OCI-LY1 (cell line): Measurements from ENCODE around the gene ZNF738.

Experiments used
- H2AFZ ChIP-seq: fragments of 200-600 bp; sonication (generic), shearing (Covaris generic); 2 replicates; pipeline ENCODE4 v1.6.0; 2014; ENCODE audit warnings: antibody characterized with exemption, mild to moderate bottlenecking, low read length
- H3F3A ChIP-seq: fragments of 200-600 bp; sonication (generic), shearing (Covaris generic); 2 replicates; pipeline ENCODE4 v1.6.0; 2014; ENCODE audit warnings: mild to moderate bottlenecking, antibody characterized with exemption, low read length, moderate library complexity; ENCODE audit not compliant: insufficient read depth
- H3K27ac ChIP-seq: fragments of 200-600 bp; sonication (generic); 2 replicates; pipeline ENCODE4 v1.5.1; 2014; ENCODE audit warnings: low read length, mixed run types, mild to moderate bottlenecking, low read depth; ENCODE audit not compliant: poor library complexity, severe bottlenecking
- H3K27me3 ChIP-seq: fragments of 200-600 bp; sonication (generic); 2 replicates; pipeline ENCODE4 v1.6.0; 2014; ENCODE audit warnings: antibody characterized with exemption, mild to moderate bottlenecking, low read length, moderate library complexity; ENCODE audit not compliant: insufficient read depth
- H3K36me3 ChIP-seq: fragments of 200-600 bp; sonication (generic); 2 replicates; pipeline ENCODE4 v1.6.1; 2014; ENCODE audit warnings: mild to moderate bottlenecking, antibody characterized with exemption, low read length, moderate library complexity, mixed read lengths; ENCODE audit not compliant: insufficient read depth
- H3K4me1 ChIP-seq: fragments of 200-600 bp; sonication (generic); 2 replicates; pipeline ENCODE4 v1.5.1; 2014; ENCODE audit warnings: mild to moderate bottlenecking, low read length, moderate library complexity; ENCODE audit not compliant: insufficient read depth, severe bottlenecking
- H3K4me2 ChIP-seq: fragments of 200-600 bp; sonication (generic), shearing (Covaris generic); 2 replicates; pipeline ENCODE4 v1.6.1; 2014; ENCODE audit warnings: low read length
- H3K4me3 ChIP-seq: fragments of 200-600 bp; sonication (generic); 2 replicates; pipeline ENCODE4 v1.5.1; 2014; ENCODE audit warnings: low read length, low read depth, mild to moderate bottlenecking, mixed read lengths; ENCODE audit not compliant: poor library complexity, severe bottlenecking
- H3K79me2 ChIP-seq: fragments of 200-600 bp; shearing (Covaris generic); 2 replicates; pipeline ENCODE4 v1.6.1; 2016; ENCODE audit warnings: mixed run types, low read length, mixed read lengths; ENCODE audit not compliant: insufficient read depth
- H3K9ac ChIP-seq: fragments of 200-600 bp; sonication (generic), shearing (Covaris generic); 2 replicates; pipeline ENCODE4 v1.6.1; 2014; ENCODE audit warnings: mild to moderate bottlenecking, low read length, mixed read lengths
- H3K9me2 ChIP-seq: fragments of 200-600 bp; sonication (generic), shearing (Covaris generic); 2 replicates; pipeline ENCODE4 v1.6.1; 2014; ENCODE audit warnings: low read depth, mild to moderate bottlenecking, low read length, mixed read lengths
- H3K9me3 ChIP-seq: fragments of 200-600 bp; shearing (Covaris generic); 2 replicates; pipeline ENCODE4 v1.6.1; 2014; ENCODE audit warnings: low read length, mixed read lengths
- H4K20me1 ChIP-seq: fragments of 200-600 bp; sonication (generic), shearing (Covaris generic); 2 replicates; pipeline ENCODE4 v1.6.0; 2016; ENCODE audit warnings: mild to moderate bottlenecking, low read length; ENCODE audit not compliant: insufficient read depth
- EZH2 ChIP-seq: fragments of 200-600 bp; sonication (generic), shearing (Covaris generic); IDR thresholded peaks from 2 replicates; pipeline ENCODE4 v1.8.0; 2017; ENCODE audit warnings: borderline replicate concordance, mixed run types, mild to moderate bottlenecking, antibody characterized with exemption, low read length, moderate library complexity, mixed read lengths
- TF ChIP-seq, protein P1 (sequence below): fragments of 200-600 bp; sonication (generic), shearing (Covaris generic); IDR thresholded peaks from 2 replicates; pipeline ENCODE4 v1.5.1; 2017; ENCODE audit warnings: mild to moderate bottlenecking, antibody characterized with exemption, low read length, moderate library complexity, mixed read lengths

ZNF738 gene

DNA sequence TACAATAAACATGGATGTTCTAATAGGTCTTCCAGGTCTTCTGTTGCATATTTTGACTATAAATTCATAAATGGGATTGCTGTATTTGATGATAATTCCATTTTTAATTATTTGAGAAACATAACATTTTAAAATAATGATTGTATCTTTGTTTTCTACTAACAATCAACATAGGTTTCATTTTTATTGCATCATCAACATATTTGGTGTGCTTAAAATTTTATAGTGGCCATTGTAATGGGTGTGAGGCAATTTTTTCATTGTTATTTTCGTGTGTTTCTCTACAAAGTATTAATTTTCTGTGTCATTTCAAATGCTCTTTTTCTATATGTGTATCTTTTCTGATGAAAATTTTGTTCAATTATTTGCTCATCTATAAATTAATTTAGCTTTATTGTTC, 51.4 kb downstream of the ZNF738 start:
- Histone ChIP-seq H3K27me3 (no peaks in the 10 kb centered on the region), H3F3A (no peaks in the 10 kb centered on the region), H3K4me2 (no peak overlapping the region), H3K4me3 (no peak overlapping the region), H2AFZ (no peak overlapping the region), H3K4me1 (no peaks in the 10 kb centered on the region), H3K9ac (no peak overlapping the region), H3K9me3 (peaks cover 8% of the 10 kb centered on the region; the same call in 1 of the 2 replicates), H3K9me2 (no peaks in the 10 kb centered on the region), H3K79me2 (no peaks in the 10 kb centered on the region), H4K20me1 (no peaks in the 10 kb centered on the region), H3K36me3 (peaks cover 88% of the 10 kb centered on the region), H3K27ac (no peak overlapping the region)
- no peak for TF ChIP-seq EZH2
- TF ChIP-seq, protein P1, sequence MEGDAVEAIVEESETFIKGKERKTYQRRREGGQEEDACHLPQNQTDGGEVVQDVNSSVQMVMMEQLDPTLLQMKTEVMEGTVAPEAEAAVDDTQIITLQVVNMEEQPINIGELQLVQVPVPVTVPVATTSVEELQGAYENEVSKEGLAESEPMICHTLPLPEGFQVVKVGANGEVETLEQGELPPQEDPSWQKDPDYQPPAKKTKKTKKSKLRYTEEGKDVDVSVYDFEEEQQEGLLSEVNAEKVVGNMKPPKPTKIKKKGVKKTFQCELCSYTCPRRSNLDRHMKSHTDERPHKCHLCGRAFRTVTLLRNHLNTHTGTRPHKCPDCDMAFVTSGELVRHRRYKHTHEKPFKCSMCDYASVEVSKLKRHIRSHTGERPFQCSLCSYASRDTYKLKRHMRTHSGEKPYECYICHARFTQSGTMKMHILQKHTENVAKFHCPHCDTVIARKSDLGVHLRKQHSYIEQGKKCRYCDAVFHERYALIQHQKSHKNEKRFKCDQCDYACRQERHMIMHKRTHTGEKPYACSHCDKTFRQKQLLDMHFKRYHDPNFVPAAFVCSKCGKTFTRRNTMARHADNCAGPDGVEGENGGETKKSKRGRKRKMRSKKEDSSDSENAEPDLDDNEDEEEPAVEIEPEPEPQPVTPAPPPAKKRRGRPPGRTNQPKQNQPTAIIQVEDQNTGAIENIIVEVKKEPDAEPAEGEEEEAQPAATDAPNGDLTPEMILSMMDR: no peak

GRCh38 chr19:21422244-21422643, 63.4 kb downstream of the ZNF738 start:
- no peak for TF ChIP-seq EZH2
- TF ChIP-seq, protein P1: no peak
- Histone ChIP-seq H3F3A (no peaks in the 10 kb centered on the region), H3K4me2 (no peak overlapping the region), H3K9me3 (peaks cover 31% of the 10 kb centered on the region), H3K79me2 (no peaks in the 10 kb centered on the region), H2AFZ (no peak overlapping the region), H3K4me1 (no peaks in the 10 kb centered on the region), H3K27ac (no peak overlapping the region), H3K27me3 (no peaks in the 10 kb centered on the region), H3K9me2 (no peaks in the 10 kb centered on the region), H3K9ac (no peak overlapping the region), H3K36me3 (peaks cover 3% of the 10 kb centered on the region; the same call in 1 of the 2 replicates), H4K20me1 (no peaks in the 10 kb centered on the region), H3K4me3 (no peak overlapping the region)

DNA sequence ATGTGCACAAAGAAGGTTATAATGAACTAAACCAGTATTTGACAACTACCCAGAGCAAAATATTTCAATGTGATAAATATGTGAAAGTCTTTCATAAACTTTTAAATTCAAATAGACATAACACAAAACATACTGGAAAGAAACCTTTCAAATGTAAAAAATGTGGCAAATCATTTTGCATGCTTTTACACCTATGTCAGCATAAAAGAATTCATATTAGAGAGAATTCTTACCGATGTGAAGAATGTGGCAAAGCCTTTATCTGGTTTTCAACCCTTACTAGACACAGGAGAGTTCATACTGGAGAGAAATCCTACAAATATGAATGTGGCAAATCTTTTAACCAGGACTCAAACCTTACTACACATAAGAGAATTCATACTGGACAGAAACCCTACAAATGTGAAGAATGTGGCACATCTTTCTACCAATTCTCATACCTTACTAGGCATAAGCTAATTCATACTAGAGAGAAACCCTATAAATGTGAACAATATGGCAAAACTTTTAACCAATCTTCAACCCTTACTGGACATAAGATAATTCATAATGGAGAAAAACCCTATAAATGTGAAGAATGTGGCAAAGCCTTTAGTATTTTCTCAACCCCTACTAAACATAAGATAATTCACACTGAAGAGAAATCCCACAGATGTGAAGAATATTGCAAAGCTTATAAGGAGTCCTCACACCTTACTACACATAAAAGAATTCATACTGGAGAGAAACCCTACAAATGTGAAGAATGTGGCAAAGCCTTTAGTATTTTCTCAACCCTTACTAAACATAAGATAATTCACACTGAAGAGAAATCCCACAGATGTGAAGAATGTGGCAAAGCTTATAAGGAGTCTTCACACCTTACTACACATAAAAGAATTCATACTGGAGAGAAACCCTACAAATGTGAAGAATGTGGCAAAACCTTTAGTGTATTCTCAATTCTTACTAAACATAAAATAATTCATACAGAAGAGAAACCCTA, 64.5 kb downstream of the ZNF738 start:
- Histone ChIP-seq H3K4me1 (no peaks in the 10 kb centered on the region), H4K20me1 (no peaks in the 10 kb centered on the region), H3K27ac (no peak overlapping the region), H3K79me2 (no peaks in the 10 kb centered on the region), H3K9ac (no peak overlapping the region), H3K9me3 (peaks cover 31% of the 10 kb centered on the region), H2AFZ (no peak overlapping the region), H3K36me3 (no peaks in the 10 kb centered on the region), H3K4me2 (no peak overlapping the region), H3F3A (no peaks in the 10 kb centered on the region), H3K9me2 (no peaks in the 10 kb centered on the region), H3K27me3 (no peaks in the 10 kb centered on the region), H3K4me3 (no peak overlapping the region)
- TF ChIP-seq, protein P1: no peak
- TF ChIP-seq EZH2: no peak
